ENCODE data around the gene CD37.
A peak's percentile ranks its signal among the peaks of the same experiment; 100 is the strongest.

The CD37 gene

GRCh38 chr19:49338023-49338677 lies 2.9 kb downstream of the CD37 start:
- H3K9ac ChIP-seq (ENCODE audit: low read length) = no peak overlapping the region
- TF ChIP-seq, protein P1, sequence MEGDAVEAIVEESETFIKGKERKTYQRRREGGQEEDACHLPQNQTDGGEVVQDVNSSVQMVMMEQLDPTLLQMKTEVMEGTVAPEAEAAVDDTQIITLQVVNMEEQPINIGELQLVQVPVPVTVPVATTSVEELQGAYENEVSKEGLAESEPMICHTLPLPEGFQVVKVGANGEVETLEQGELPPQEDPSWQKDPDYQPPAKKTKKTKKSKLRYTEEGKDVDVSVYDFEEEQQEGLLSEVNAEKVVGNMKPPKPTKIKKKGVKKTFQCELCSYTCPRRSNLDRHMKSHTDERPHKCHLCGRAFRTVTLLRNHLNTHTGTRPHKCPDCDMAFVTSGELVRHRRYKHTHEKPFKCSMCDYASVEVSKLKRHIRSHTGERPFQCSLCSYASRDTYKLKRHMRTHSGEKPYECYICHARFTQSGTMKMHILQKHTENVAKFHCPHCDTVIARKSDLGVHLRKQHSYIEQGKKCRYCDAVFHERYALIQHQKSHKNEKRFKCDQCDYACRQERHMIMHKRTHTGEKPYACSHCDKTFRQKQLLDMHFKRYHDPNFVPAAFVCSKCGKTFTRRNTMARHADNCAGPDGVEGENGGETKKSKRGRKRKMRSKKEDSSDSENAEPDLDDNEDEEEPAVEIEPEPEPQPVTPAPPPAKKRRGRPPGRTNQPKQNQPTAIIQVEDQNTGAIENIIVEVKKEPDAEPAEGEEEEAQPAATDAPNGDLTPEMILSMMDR (IDR thresholded peaks at IDR 0.05; ENCODE audit: insufficient read depth, low read length, poor library complexity, severe bottlenecking) = no peak
- H4K20me1 ChIP-seq (ENCODE audit: low read depth, low read length) = no peaks in the 10 kb centered on the region
- peak overlapping the region; percentile 89; the same call in 1 of the 2 replicates for H3K27ac ChIP-seq (ENCODE audit: low read depth, low read length)
- H3F3A ChIP-seq (ENCODE audit: insufficient read depth) = peaks cover 63% of the 10 kb centered on the region
- no peaks in the 10 kb centered on the region for H3K27me3 ChIP-seq (ENCODE audit: low read length)
- no peaks in the 10 kb centered on the region for H3K9me3 ChIP-seq (ENCODE audit: insufficient read depth, low read length)
- peaks cover 15% of the 10 kb centered on the region for H3K36me3 ChIP-seq (ENCODE audit: low read length)
- peak overlapping the region; percentile 88 for H3K4me2 ChIP-seq (ENCODE audit: low read depth, low read length, poor library complexity, severe bottlenecking)
- peak overlapping the region; percentile 1 for H3K4me3 ChIP-seq (ENCODE audit: insufficient read depth, low read length, poor library complexity, severe bottlenecking)
- no peak overlapping the region for H2AFZ ChIP-seq (ENCODE audit: low read depth, low read length, severe bottlenecking)
- H3K79me2 ChIP-seq (ENCODE audit: insufficient read depth, low read length) = peaks cover 30% of the 10 kb centered on the region
- H3K9me2 ChIP-seq (replicated peaks; ENCODE audit: insufficient read depth, low read length) = no peaks in the 10 kb centered on the region

DNA sequence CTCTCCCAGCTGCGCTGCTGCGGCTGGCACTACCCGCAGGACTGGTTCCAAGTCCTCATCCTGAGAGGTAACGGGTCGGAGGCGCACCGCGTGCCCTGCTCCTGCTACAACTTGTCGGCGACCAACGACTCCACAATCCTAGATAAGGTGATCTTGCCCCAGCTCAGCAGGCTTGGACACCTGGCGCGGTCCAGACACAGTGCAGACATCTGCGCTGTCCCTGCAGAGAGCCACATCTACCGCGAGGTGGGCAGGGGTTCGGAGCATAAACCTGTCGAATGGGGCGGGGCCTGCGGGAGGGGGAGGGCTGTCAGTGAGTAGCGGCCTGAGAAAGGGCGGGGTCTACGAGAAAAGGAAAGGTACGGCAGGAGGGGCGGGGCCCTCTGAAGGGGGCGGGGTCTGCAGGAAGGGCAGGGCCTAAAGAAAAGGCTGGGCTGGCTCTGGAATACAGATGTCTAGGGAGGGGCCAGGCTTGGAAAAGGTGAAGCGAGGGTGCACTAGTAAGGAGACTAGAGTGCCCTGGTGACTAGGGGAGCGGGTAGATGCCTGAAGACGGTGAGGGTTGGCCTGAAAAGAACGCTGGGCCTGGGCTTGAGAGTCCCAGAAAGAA lies 3.6 kb downstream of the CD37 start:
- Histone ChIP-seq H3K4me3 (ENCODE audit: insufficient read depth, low read length, poor library complexity, severe bottlenecking) (peak overlapping the region; percentile 17), H3K27ac (ENCODE audit: low read depth, low read length) (peak overlapping the region; percentile 89), H3K9ac (ENCODE audit: low read length) (0 out of 2 replicates have a peak overlapping the region, but pooled peaks have one; percentile 41), H4K20me1 (ENCODE audit: low read depth, low read length) (no peaks in the 10 kb centered on the region), H3K9me2 (replicated peaks; ENCODE audit: insufficient read depth, low read length) (no peaks in the 10 kb centered on the region), H3K27me3 (ENCODE audit: low read length) (no peaks in the 10 kb centered on the region), H3K9me3 (ENCODE audit: insufficient read depth, low read length) (no peaks in the 10 kb centered on the region), H3K4me2 (ENCODE audit: low read depth, low read length, poor library complexity, severe bottlenecking) (peak overlapping the region; percentile 88), H3K36me3 (ENCODE audit: low read length) (peaks cover 15% of the 10 kb centered on the region), H3K79me2 (ENCODE audit: insufficient read depth, low read length) (peaks cover 30% of the 10 kb centered on the region), H2AFZ (ENCODE audit: low read depth, low read length, severe bottlenecking) (no peak overlapping the region), H3F3A (ENCODE audit: insufficient read depth) (peaks cover 57% of the 10 kb centered on the region)
- TF ChIP-seq EZH2phosphoT487 (conservative IDR thresholded peaks at IDR 0.05; ENCODE audit: low read length) = no peak

- no peaks in the 10 kb centered on the region for H4K20me1 ChIP-seq (ENCODE audit: low read depth, low read length)
- H3K9ac ChIP-seq (ENCODE audit: low read length) = peak overlapping the region; percentile 41; the same call in 1 of the 2 replicates
- peak overlapping the region; percentile 89 for H3K27ac ChIP-seq (ENCODE audit: low read depth, low read length)
- peaks cover 15% of the 10 kb centered on the region for H3K36me3 ChIP-seq (ENCODE audit: low read length)
- TF ChIP-seq EZH2phosphoT487 (conservative IDR thresholded peaks at IDR 0.05; ENCODE audit: low read length) = no peak
- TF ChIP-seq, protein P1 (IDR thresholded peaks at IDR 0.05; ENCODE audit: insufficient read depth, low read length, poor library complexity, severe bottlenecking) = no peak
- no peaks in the 10 kb centered on the region for H3K9me3 ChIP-seq (ENCODE audit: insufficient read depth, low read length)
- H3K4me3 ChIP-seq (ENCODE audit: insufficient read depth, low read length, poor library complexity, severe bottlenecking) = peak overlapping the region; percentile 17
- peaks cover 30% of the 10 kb centered on the region for H3K79me2 ChIP-seq (ENCODE audit: insufficient read depth, low read length)
- peak overlapping the region; percentile 88 for H3K4me2 ChIP-seq (ENCODE audit: low read depth, low read length, poor library complexity, severe bottlenecking)
- no peak overlapping the region for H2AFZ ChIP-seq (ENCODE audit: low read depth, low read length, severe bottlenecking)
- peaks cover 52% of the 10 kb centered on the region for H3F3A ChIP-seq (ENCODE audit: insufficient read depth)
- H3K9me2 ChIP-seq (replicated peaks; ENCODE audit: insufficient read depth, low read length) = no peaks in the 10 kb centered on the region
- H3K27me3 ChIP-seq (ENCODE audit: low read length) = no peaks in the 10 kb centered on the region
Observed at GRCh38 chr19:49339301-49340068, 4.3 kb downstream of the CD37 start.
